HepG2 (cell line): ENCODE results near the gene KRT16. TPM values are rescaled to one million over a fixed set of nuclear protein-coding genes. Genes with fewer than 3 reads are reported as not detected.

ENCODE experiments used
- DNMT1 ChIP-seq: sonication (generic); formaldehyde crosslinking; IDR thresholded peaks from 2 replicates; pipeline ENCODE4 v1.5.1; 2020; ENCODE audit warnings: mild to moderate bottlenecking, missing genetic modification reagents
- EP300 ChIP-seq, 3 experiments: sonication (generic) in 1 of 3; formaldehyde crosslinking in 1 of 3; IDR thresholded peaks; 2 replicates each; pipeline versions ENCODE4 v1.5.1 to v1.6.1; 2011 to 2020; ENCODE audit warnings: low read depth in 2 of 3, low read length in 2 of 3, borderline replicate concordance in 1 of 3, improper control_type of control experiment in 1 of 3, mild to moderate bottlenecking in 1 of 3, missing genetic modification reagents in 1 of 3, moderate library complexity in 1 of 3
- KAT2B ChIP-seq: fragments of 150-350 bp; IDR thresholded peaks from 2 replicates; pipeline ENCODE4 v1.6.1; 2014; ENCODE audit warnings: low read depth, low read length, borderline replicate concordance
- ZFP36L1 ChIP-seq: sonication (generic); formaldehyde crosslinking; IDR thresholded peaks from 2 replicates; pipeline ENCODE4 v1.8.0; 2022; ENCODE audit warnings: mild to moderate bottlenecking, missing genetic modification reagents, moderate library complexity
- polyA plus RNA-seq, 8 experiments: library from polyadenylated mRNA; depleted of rRNA in 3 of 8; stranded (reverse) in 7 of 8; unstranded in 1 of 8; fragments of >200 nt; fragmentation: Illumina TruSeq in 4 of 8; extraction: Trizol in 4 of 8; gene quantifications; 2 replicates each; pipeline versions ENCODE4 v1.2.1 to v1.2.3, GENCODE V29; 2011 to 2016; ENCODE audit warnings: low read depth in 4 of 8, missing spikeins in 1 of 8, mixed read lengths in 1 of 8; ENCODE audit not compliant: insufficient read depth in 1 of 8
- total RNA-seq, 5 experiments: library from RNA; depleted of rRNA; stranded (reverse); fragments of >200 nt; fragmentation: Illumina TruSeq; extraction: Trizol; gene quantifications; 2 replicates each; pipeline ENCODE4 v1.2.3, GENCODE V29; 2016; ENCODE audit warnings: low read depth in 1 of 5
- TF ChIP-seq, protein P1 (sequence below): sonication (generic); formaldehyde crosslinking; IDR thresholded peaks from one replicate; pipeline ENCODE4 v1.5.1; 2020; ENCODE audit warnings: mild to moderate bottlenecking, missing genetic modification reagents; ENCODE audit errors: not compliant biosample characterization

KRT16 gene
- total and polyA plus RNA-seq, 2 of the 13 experiments (the other 11 are each of a cell fraction or from before 2014, with no cell fraction given), result not detected

GRCh38 chr17:41592601-41593305 is 19.8 kb downstream of the KRT16 start (continued):
- TF ChIP-seq EP300 (IDR thresholded peaks at IDR 0.05; ENCODE audit: low read depth in 2 of 2, low read length in 2 of 2) (no peak), EP300 (CRISPR knock-in tag; IDR thresholded peaks at IDR 0.05; ENCODE audit: borderline replicate concordance) (no peak), KAT2B (no peak), DNMT1 (no peak), ZFP36L1 (CRISPR knock-in tag) (no peak)
- TF ChIP-seq, protein P1, sequence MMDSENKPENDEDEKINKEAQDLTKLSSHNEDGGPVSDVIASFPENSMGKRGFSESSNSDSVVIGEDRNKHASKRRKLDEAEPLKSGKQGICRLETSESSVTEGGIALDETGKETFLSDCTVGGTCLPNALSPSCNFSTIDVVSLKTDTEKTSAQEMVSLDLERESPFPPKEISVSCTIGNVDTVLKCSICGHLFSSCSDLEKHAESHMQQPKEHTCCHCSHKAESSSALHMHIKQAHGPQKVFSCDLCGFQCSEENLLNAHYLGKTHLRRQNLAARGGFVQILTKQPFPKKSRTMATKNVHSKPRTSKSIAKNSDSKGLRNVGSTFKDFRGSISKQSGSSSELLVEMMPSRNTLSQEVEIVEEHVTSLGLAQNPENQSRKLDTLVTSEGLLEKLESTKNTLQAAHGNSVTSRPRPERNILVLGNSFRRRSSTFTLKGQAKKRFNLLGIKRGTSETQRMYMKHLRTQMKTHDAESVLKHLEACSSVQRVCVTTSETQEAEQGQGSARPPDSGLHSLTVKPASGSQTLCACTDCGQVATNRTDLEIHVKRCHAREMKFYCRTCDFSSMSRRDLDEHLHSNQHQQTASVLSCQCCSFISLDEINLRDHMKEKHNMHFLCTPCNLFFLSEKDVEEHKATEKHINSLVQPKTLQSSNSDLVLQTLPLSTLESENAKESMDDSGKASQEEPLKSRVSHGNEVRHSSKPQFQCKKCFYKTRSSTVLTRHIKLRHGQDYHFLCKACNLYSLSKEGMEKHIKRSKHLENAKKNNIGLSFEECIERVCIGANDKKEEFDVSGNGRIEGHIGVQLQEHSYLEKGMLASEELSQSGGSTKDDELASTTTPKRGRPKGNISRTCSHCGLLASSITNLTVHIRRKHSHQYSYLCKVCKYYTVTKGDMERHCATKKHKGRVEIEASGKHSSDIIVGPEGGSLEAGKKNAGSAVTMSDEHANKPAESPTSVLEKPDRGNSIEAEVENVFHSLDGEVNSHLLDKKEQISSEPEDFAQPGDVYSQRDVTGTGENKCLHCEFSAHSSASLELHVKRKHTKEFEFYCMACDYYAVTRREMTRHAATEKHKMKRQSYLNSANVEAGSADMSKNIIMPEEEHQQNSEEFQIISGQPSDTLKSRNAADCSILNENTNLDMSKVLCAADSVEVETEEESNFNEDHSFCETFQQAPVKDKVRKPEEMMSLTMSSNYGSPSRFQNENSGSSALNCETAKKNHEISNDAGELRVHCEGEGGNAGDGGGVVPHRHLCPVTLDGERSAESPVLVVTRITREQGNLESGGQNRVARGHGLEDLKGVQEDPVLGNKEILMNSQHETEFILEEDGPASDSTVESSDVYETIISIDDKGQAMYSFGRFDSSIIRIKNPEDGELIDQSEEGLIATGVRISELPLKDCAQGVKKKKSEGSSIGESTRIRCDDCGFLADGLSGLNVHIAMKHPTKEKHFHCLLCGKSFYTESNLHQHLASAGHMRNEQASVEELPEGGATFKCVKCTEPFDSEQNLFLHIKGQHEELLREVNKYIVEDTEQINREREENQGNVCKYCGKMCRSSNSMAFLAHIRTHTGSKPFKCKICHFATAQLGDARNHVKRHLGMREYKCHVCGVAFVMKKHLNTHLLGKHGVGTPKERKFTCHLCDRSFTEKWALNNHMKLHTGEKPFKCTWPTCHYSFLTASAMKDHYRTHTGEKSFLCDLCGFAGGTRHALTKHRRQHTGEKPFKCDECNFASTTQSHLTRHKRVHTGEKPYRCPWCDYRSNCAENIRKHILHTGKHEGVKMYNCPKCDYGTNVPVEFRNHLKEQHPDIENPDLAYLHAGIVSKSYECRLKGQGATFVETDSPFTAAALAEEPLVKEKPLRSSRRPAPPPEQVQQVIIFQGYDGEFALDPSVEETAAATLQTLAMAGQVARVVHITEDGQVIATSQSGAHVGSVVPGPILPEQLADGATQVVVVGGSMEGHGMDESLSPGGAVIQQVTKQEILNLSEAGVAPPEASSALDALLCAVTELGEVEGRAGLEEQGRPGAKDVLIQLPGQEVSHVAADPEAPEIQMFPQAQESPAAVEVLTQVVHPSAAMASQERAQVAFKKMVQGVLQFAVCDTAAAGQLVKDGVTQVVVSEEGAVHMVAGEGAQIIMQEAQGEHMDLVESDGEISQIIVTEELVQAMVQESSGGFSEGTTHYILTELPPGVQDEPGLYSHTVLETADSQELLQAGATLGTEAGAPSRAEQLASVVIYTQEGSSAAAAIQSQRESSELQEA (CRISPR knock-in tag), result no peak
- TF ChIP-seq, all 625 proteins: peak for 0
